H9 (cell line): Measurements from ENCODE around the gene FOXP2. TPM values are rescaled to one million over a fixed set of nuclear protein-coding genes. Genes with fewer than 3 reads are reported as not detected.

Experiments
- DNase-seq: peaks from one replicate; pipeline ENCODE4 v3.0.0-alpha.2; 2017
- H2AFZ ChIP-seq: one replicate; pipeline ENCODE4 v1.6.1; 2013; ENCODE audit warnings: mild to moderate bottlenecking, low read length, control low read depth, moderate library complexity
- H2AK5ac ChIP-seq: 2 replicates; pipeline ENCODE4 v1.6.1; 2013; ENCODE audit warnings: low read length, control low read depth, mixed read lengths; ENCODE audit not compliant: insufficient read length
- H2BK120ac ChIP-seq: one replicate; pipeline ENCODE4 v1.6.1; 2013; ENCODE audit warnings: low read depth, mild to moderate bottlenecking, low read length, control low read depth, inconsistent platforms; ENCODE audit not compliant: poor library complexity, severe bottlenecking
- H2BK12ac ChIP-seq: 2 replicates; pipeline ENCODE4 v1.6.1; 2013; ENCODE audit warnings: low read length, control low read depth, mixed read lengths, low read depth; ENCODE audit not compliant: insufficient read length
- H2BK15ac ChIP-seq: 2 replicates; pipeline ENCODE4 v1.6.1; 2013; ENCODE audit warnings: low read depth, low read length, control low read depth
- H2BK20ac ChIP-seq: one replicate; pipeline ENCODE4 v1.6.1; 2013; ENCODE audit warnings: low read depth, mild to moderate bottlenecking, low read length, control low read depth, inconsistent platforms; ENCODE audit not compliant: poor library complexity, severe bottlenecking
- H2BK5ac ChIP-seq: 2 replicates; pipeline ENCODE4 v1.6.1; 2013; ENCODE audit warnings: low read length, control low read depth, mixed read lengths; ENCODE audit not compliant: insufficient read length
- H3K14ac ChIP-seq: 2 replicates; pipeline ENCODE4 v1.6.1; 2013; ENCODE audit warnings: low read length, control low read depth; ENCODE audit not compliant: insufficient read depth
- H3K18ac ChIP-seq: 2 replicates; pipeline ENCODE4 v1.6.1; 2013; ENCODE audit warnings: low read depth, mild to moderate bottlenecking, mixed read lengths, low read length, control low read depth; ENCODE audit not compliant: insufficient read length
- H3K23ac ChIP-seq: 2 replicates; pipeline ENCODE4 v1.6.1; 2013; ENCODE audit warnings: low read length, control low read depth, mixed read lengths, low read depth; ENCODE audit not compliant: insufficient read length
- H3K23me2 ChIP-seq: 2 replicates; pipeline ENCODE4 v1.6.1; 2013; ENCODE audit warnings: low read depth, mild to moderate bottlenecking, mixed read lengths, low read length, control low read depth; ENCODE audit not compliant: insufficient read length, poor library complexity, severe bottlenecking
- H3K27ac ChIP-seq: 2 replicates; pipeline ENCODE4 v1.5.1; 2013; ENCODE audit warnings: low read length, control low read depth, mixed read lengths, low read depth; ENCODE audit not compliant: insufficient read length
- H3K27me3 ChIP-seq: 2 replicates; pipeline ENCODE4 v1.6.1; 2013; ENCODE audit warnings: low read length, control low read depth, inconsistent platforms; ENCODE audit not compliant: insufficient read depth
- H3K4ac ChIP-seq: 2 replicates; pipeline ENCODE4 v1.6.1; 2013; ENCODE audit warnings: low read depth, mild to moderate bottlenecking, control low read depth, inconsistent platforms, low read length, moderate library complexity
- H3K4me1 ChIP-seq: 2 replicates; pipeline ENCODE4 v1.6.1; 2013; ENCODE audit warnings: low read length, control low read depth, inconsistent platforms; ENCODE audit not compliant: insufficient read depth
- H3K4me2 ChIP-seq: 2 replicates; pipeline ENCODE4 v1.6.1; 2013; ENCODE audit warnings: low read length, control low read depth, mixed read lengths; ENCODE audit not compliant: insufficient read length, insufficient read depth
- H3K56ac ChIP-seq: 2 replicates; pipeline ENCODE4 v1.6.1; 2013; ENCODE audit warnings: low read depth, mild to moderate bottlenecking, mixed read lengths, low read length, control low read depth; ENCODE audit not compliant: insufficient read length
- H3K79me1 ChIP-seq: 2 replicates; pipeline ENCODE4 v1.6.1; 2013; ENCODE audit warnings: low read depth, mild to moderate bottlenecking, moderate library complexity, low read length, control low read depth, inconsistent platforms; ENCODE audit not compliant: insufficient read depth, poor library complexity, severe bottlenecking
- H3K79me2 ChIP-seq: 2 replicates; pipeline ENCODE4 v1.6.1; 2013; ENCODE audit warnings: low read length, control low read depth, inconsistent platforms; ENCODE audit not compliant: insufficient read depth
- H3K9ac ChIP-seq: 2 replicates; pipeline ENCODE4 v1.6.1; 2013; ENCODE audit warnings: low read length, control low read depth, mixed read lengths; ENCODE audit not compliant: insufficient read length; ENCODE audit errors: extremely low read depth
- H3K9me3 ChIP-seq: one replicate; pipeline ENCODE4 v1.6.1; 2013; ENCODE audit warnings: low read depth, low read length, inconsistent platforms; ENCODE audit not compliant: control insufficient read depth
- H3T11ph ChIP-seq: one replicate; pipeline ENCODE4 v1.6.1; 2013; ENCODE audit warnings: mild to moderate bottlenecking, low read length, control low read depth, inconsistent platforms
- H4K20me1 ChIP-seq: one replicate; pipeline ENCODE4 v1.6.1; 2013; ENCODE audit not compliant: control insufficient read depth, insufficient read length, insufficient read depth
- H4K5ac ChIP-seq: 2 replicates; pipeline ENCODE4 v1.6.1; 2013; ENCODE audit warnings: low read depth, mild to moderate bottlenecking, mixed read lengths, low read length, control low read depth; ENCODE audit not compliant: insufficient read length
- H4K8ac ChIP-seq: replicated peaks from 2 replicates; pipeline ENCODE4 v1.6.1; 2013; ENCODE audit warnings: low read length, control low read depth, mixed read lengths, low read depth; ENCODE audit not compliant: insufficient read length
- H4K91ac ChIP-seq: 2 replicates; pipeline ENCODE4 v1.6.1; 2013; ENCODE audit warnings: low read depth, mild to moderate bottlenecking, moderate library complexity, mixed read lengths, low read length, control low read depth; ENCODE audit not compliant: insufficient read length
- H3K27ac Mint-ChIP-seq, 3 experiments: 2 replicates in 2 of 3; 3 replicates in 1 of 3; pipeline ENCODE4 v1.8.0; 2020 to 2021; ENCODE audit warnings: mixed read lengths in 3 of 3, mild to moderate bottlenecking in 1 of 3, moderate library complexity in 1 of 3
- H3K27me3 Mint-ChIP-seq: 2 replicates; pipeline ENCODE4 v1.8.0; 2021; ENCODE audit warnings: low read depth, mild to moderate bottlenecking, moderate library complexity, mixed read lengths
- H3K36me3 Mint-ChIP-seq, 3 experiments: 2 replicates in 2 of 3; 3 replicates in 1 of 3; pipeline ENCODE4 v1.8.0; 2020 to 2021; ENCODE audit warnings: low read depth in 3 of 3, mixed read lengths in 3 of 3; ENCODE audit not compliant: insufficient read depth in 1 of 3
- H3K4me1 Mint-ChIP-seq, 2 experiments: 2 replicates each; pipeline ENCODE4 v1.8.0; 2020; ENCODE audit warnings: mixed read lengths in 2 of 2
- H3K4me3 Mint-ChIP-seq, 2 experiments: 2 replicates in 1 of 2; 3 replicates in 1 of 2; pipeline ENCODE4 v1.8.0; 2020 to 2021; ENCODE audit warnings: mild to moderate bottlenecking in 2 of 2, mixed read lengths in 2 of 2, moderate library complexity in 1 of 2
- H3K9me3 Mint-ChIP-seq, 2 experiments: 2 replicates in 1 of 2; 3 replicates in 1 of 2; pipeline ENCODE4 v1.8.0; 2020; ENCODE audit warnings: mild to moderate bottlenecking in 2 of 2, mixed read lengths in 2 of 2, moderate library complexity in 1 of 2
- CTCF ChIP-seq: fragments of 200-600 bp; sonication (generic); conservative IDR thresholded peaks from 3 replicates; pipeline ENCODE4 v1.8.0; 2021; ENCODE audit warnings: antibody characterized with exemption, mild to moderate bottlenecking
- WGBS: extraction: QIAGEN DNeasy Blood & Tissue Kit; methylation state at CpG from one replicate; pipeline ENCODE4 v1.1.7; 2013; ENCODE audit warnings: missing lambda C conversion rate, low lambda C conversion rate, mixed read lengths; ENCODE audit not compliant: insufficient read length; ENCODE audit errors: extremely low coverage; 5-methylcytosine and 5-hydroxymethylcytosine counted together
- total RNA-seq: library from RNA; stranded (reverse); gene quantifications from 2 replicates; pipeline ENCODE4 v1.2.1, GENCODE V29; 2021

The FOXP2 gene
- total RNA-seq, 1 experiment from 2014 or later = not detected

- Histone ChIP-seq H2BK15ac (no peak overlapping the region), H3K4me1 (no peaks in the 10 kb centered on the region), H2AFZ (no peak overlapping the region), H3K27me3 (no peaks in the 10 kb centered on the region), H3K56ac (no peak overlapping the region), H4K8ac (no peak overlapping the region), H3K79me2 (no peaks in the 10 kb centered on the region), H3K23me2 (no peaks in the 10 kb centered on the region), H2BK12ac (no peak overlapping the region), H3K9me3 (no peaks in the 10 kb centered on the region), H3K23ac (no peak overlapping the region), H3K18ac (no peak overlapping the region), H2BK20ac (no peak overlapping the region), H2BK120ac (no peak overlapping the region), H3K4me2 (no peak overlapping the region), H4K91ac (no peak overlapping the region), H2BK5ac (no peak overlapping the region), H3K4ac (no peak overlapping the region), H3T11ph (no peak overlapping the region), H4K20me1 (no peaks in the 10 kb centered on the region), H3K9ac (no peak overlapping the region), H3K14ac (no peak overlapping the region), H2AK5ac (no peak overlapping the region), H3K27ac (no peak overlapping the region), H4K5ac (no peak overlapping the region), H3K79me1 (no peaks in the 10 kb centered on the region)
- Mint-ChIP-seq H3K36me3 (no peaks in the 10 kb centered on the region; a peak in 1 of 7 replicates), H3K9me3 (no peaks in the 10 kb centered on the region), H3K27me3 (no peaks in the 10 kb centered on the region; the same call in 1 of the 2 replicates), H3K4me1 (peaks cover 6 to 7% of the 10 kb centered on the region in 2 experiments; a peak in 3 of 4 replicates), H3K27ac (no peak overlapping the region), H3K4me3 (no peak overlapping the region)
- TF ChIP-seq CTCF = no peak
- WGBS = no CpG with 5 or more reads among the region's 4 CpGs
- no peak for DNase-seq
Measured at GRCh38 chr7:114695182-114695581, 280.6 kb downstream of the FOXP2 start.
